OCI-LY3 (cell line): ENCODE results near the gene LRRTM2.
"Not testable (repeated sequence)": the region's sequence is repeated elsewhere in the genome, so short reads cannot be mapped to it uniquely, and the experiment has no call there.

Experiments
- H2AFZ ChIP-seq: fragments of 200-600, 300-600 bp; shearing (Covaris generic); 2 replicates; pipeline ENCODE4 v1.6.0; 2014; ENCODE audit warnings: antibody characterized with exemption, low read depth, low read length
- H3K27ac ChIP-seq: fragments of 200-600, 300-600 bp; sonication (generic); 2 replicates; pipeline ENCODE4 v1.5.1; 2014; ENCODE audit warnings: mild to moderate bottlenecking, low read length, moderate library complexity, mixed read lengths
- H3K27me3 ChIP-seq: fragments of 200-600, 300-600 bp; sonication (generic); 2 replicates; pipeline ENCODE4 v1.6.1; 2014; ENCODE audit warnings: low read depth, low read length, mixed read lengths
- H3K36me3 ChIP-seq: fragments of 200-600, 300-600 bp; sonication (generic); replicated peaks from 2 replicates; pipeline ENCODE3; 2014; ENCODE audit warnings: low read depth, low read length, mixed read lengths
- H3K4me1 ChIP-seq: fragments of 300-600, 200-600 bp; sonication (generic); 2 replicates; pipeline ENCODE4 v1.6.1; 2014; ENCODE audit warnings: low read length, mixed read lengths
- H3K4me2 ChIP-seq: fragments of 200-600, 300-600 bp; sonication (generic); 2 replicates; pipeline ENCODE4 v1.6.1; 2014; ENCODE audit warnings: low read length, mixed read lengths
- H3K4me3 ChIP-seq: fragments of 300-600, 200-600 bp; sonication (generic); 2 replicates; pipeline ENCODE4 v1.5.1; 2014; ENCODE audit warnings: antibody characterized with exemption, mild to moderate bottlenecking, low read length, moderate library complexity
- H3K79me2 ChIP-seq: fragments of 300-600, 200-600 bp; shearing (Covaris generic); 2 replicates; pipeline ENCODE4 v1.6.1; 2014; ENCODE audit warnings: mild to moderate bottlenecking, low read length, mixed read lengths
- H3K9ac ChIP-seq: fragments of 300-600, 200-600 bp; shearing (Covaris generic); 2 replicates; pipeline ENCODE4 v1.6.0; 2014; ENCODE audit warnings: mild to moderate bottlenecking, low read length, moderate library complexity
- H3K9me3 ChIP-seq: fragments of 200-600, 300-600 bp; shearing (Covaris generic); 2 replicates; pipeline ENCODE4 v1.6.1; 2014; ENCODE audit warnings: low read length, mixed read lengths; ENCODE audit not compliant: insufficient read depth
- H4K20me1 ChIP-seq: fragments of 200-600, 300-600 bp; sonication (generic); 2 replicates; pipeline ENCODE4 v1.6.1; 2016; ENCODE audit warnings: low read length, mixed read lengths; ENCODE audit not compliant: insufficient read depth
- CTCF ChIP-seq: fragments of 200-600, 300-600 bp; sonication (generic); IDR thresholded peaks from 2 replicates; pipeline ENCODE4 v1.5.1; 2014; ENCODE audit warnings: antibody characterized with exemption, low read length, low read depth
- EZH2phosphoT487 ChIP-seq: fragments of 200-600 bp; shearing (Covaris generic); IDR thresholded peaks from 2 replicates; pipeline ENCODE4 v1.6.1; 2018; ENCODE audit warnings: antibody characterized with exemption, mixed run types, low read depth

The LRRTM2 gene, protein sequence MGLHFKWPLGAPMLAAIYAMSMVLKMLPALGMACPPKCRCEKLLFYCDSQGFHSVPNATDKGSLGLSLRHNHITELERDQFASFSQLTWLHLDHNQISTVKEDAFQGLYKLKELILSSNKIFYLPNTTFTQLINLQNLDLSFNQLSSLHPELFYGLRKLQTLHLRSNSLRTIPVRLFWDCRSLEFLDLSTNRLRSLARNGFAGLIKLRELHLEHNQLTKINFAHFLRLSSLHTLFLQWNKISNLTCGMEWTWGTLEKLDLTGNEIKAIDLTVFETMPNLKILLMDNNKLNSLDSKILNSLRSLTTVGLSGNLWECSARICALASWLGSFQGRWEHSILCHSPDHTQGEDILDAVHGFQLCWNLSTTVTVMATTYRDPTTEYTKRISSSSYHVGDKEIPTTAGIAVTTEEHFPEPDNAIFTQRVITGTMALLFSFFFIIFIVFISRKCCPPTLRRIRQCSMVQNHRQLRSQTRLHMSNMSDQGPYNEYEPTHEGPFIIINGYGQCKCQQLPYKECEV

DNA sequence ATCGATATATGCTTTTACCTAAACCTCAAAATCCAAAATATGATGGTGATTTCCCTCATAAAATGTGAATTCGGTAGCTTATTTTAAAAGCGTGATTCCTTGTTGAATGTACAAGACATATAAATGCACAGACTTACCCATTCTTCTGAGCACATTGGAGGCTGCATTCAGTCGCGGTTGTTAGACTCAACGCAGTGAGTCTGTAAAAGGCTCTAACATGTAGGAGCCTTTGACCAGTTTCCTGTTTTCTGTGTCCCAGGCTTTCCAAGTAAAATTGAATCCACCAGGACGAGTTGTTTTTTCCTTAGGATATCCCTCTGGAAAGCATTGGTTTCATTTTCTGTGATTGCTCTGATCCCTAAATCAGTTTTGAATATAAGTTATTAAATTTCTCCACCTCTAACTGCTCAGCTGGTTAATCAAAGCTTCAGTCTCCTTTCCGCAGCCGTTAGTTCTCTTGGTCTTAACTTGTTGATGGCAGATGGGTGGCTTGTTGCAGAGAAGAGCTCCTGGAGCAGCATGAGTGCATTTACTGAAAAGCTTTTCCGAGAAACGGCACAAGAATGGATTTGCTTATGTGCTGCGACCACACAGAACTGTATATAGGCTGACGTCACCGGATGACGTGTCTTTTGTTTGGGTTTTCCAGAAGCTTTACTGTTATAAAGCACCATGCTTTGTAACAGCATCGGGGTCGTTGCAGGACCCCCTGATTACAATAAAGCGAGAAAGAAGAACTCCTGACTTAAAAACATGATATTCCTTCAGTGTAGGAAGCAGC lies at the start of gene LRRTM2:
Gene LRRTM2, minus strand, starts transcription at position 565 of the 781 bp plus-strand sequence. Its CDS starts 424 bp downstream, at position 141.
- Histone ChIP-seq H3K9me3 (no peaks in the 10 kb centered on the region), H3K4me2 (no peak within 1 kb of the TSS), H3K36me3 (no peaks in the 10 kb centered on the region), H3K79me2 (no peaks in the 10 kb centered on the region), H3K27ac (no peak within 1 kb of the TSS), H3K27me3 (no peaks in the 10 kb centered on the region), H3K4me3 (no peak within 1 kb of the TSS), H3K9ac (no peak within 1 kb of the TSS), H4K20me1 (no peaks in the 10 kb centered on the region), H3K4me1 (no peaks in the 10 kb centered on the region), H2AFZ (no peak within 1 kb of the TSS)
- no peak for TF ChIP-seq CTCF
- no peak for TF ChIP-seq EZH2phosphoT487

- H3K4me2 ChIP-seq = no peak overlapping the region
- H3K79me2 ChIP-seq = no peaks in the 10 kb centered on the region
- H3K9me3 ChIP-seq = no peaks in the 10 kb centered on the region
- TF ChIP-seq EZH2phosphoT487 = no peak
- no peak for TF ChIP-seq CTCF
- H2AFZ ChIP-seq = no peak overlapping the region
- no peak overlapping the region for H3K27ac ChIP-seq
- H3K9ac ChIP-seq = no peak overlapping the region
- H4K20me1 ChIP-seq = no peaks in the 10 kb centered on the region
- no peaks in the 10 kb centered on the region for H3K27me3 ChIP-seq
- no peaks in the 10 kb centered on the region for H3K4me1 ChIP-seq
- H3K4me3 ChIP-seq = no peak overlapping the region
- no peaks in the 10 kb centered on the region for H3K36me3 ChIP-seq
Measured at GRCh38 chr5:138922494-138922893, 47.4 kb upstream of the LRRTM2 start.

DNA sequence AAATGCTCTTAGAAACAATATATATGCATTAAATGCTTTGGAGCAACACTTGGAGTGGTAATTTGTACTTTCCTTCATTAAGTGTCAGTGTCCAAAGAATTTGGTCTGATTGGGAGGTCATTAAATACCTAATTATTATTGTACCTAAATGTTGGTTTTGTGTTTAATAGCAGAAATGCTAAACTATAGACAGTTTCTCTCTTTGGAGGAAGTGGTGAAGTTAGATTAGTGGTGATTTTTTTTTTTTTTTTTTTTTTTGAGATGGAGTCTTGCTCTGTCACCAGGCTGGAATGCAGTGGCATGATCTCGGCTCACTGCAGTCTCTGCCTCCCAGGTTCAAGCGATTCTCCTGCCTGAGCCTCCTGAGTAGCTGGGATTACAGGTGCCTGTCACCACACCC lies 46.2 kb upstream of the LRRTM2 start:
- not testable (repeated sequence) for H3K27me3 ChIP-seq, H3K27ac ChIP-seq, H3K9me3 ChIP-seq, H3K4me3 ChIP-seq, H3K4me1 ChIP-seq, H4K20me1 ChIP-seq, H3K9ac ChIP-seq, H3K36me3 ChIP-seq, H2AFZ ChIP-seq, H3K4me2 ChIP-seq, H3K79me2 ChIP-seq

DNA sequence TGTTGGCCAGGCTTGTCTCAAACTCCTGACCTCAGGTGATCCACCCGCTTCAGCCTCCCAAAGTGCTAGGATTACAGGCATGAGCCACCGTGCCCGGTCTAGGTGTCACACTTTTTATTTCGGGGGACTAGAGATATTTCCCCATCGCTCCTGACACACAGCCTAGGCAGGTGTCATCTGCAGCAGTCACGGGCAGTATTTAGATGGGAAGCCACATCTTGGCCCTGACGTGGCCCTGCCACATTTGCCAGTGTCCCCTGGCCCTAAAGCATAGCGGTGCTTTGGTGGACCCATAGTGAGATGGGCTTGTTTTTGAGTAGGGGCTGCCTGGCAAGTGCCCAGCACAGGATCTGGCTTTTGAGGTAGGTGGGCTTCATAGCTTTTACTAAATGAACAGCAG lies 45.0 kb upstream of the LRRTM2 start:
- Histone ChIP-seq H3K4me3 (no peak overlapping the region), H3K27me3 (no peaks in the 10 kb centered on the region), H3K36me3 (no peaks in the 10 kb centered on the region), H2AFZ (no peak overlapping the region), H3K9ac (no peak overlapping the region), H3K9me3 (no peaks in the 10 kb centered on the region), H3K4me2 (no peak overlapping the region), H4K20me1 (no peaks in the 10 kb centered on the region), H3K79me2 (no peaks in the 10 kb centered on the region), H3K4me1 (no peaks in the 10 kb centered on the region), H3K27ac (no peak overlapping the region)
- no peak for TF ChIP-seq CTCF
- TF ChIP-seq EZH2phosphoT487 = no peak
